H1 (cell line): Measurements from ENCODE around the gene TOB1. TPM values are rescaled to one million over a fixed set of nuclear protein-coding genes. Genes with fewer than 3 reads are reported as not detected.

Source experiments
- CTCF ChIA-PET: fragments of 300-600 bp; sonication (Branson Sonifier 250); formaldehyde crosslinking; loops from one replicate; lab custom pipeline; 2021; ENCODE audit not compliant: partially characterized antibody; lab: Charles Lee
- POLR2A ChIA-PET: fragments of 300-600 bp; sonication (Branson Sonifier 250); formaldehyde crosslinking; loops from one replicate; lab custom pipeline; 2021; ENCODE audit warnings: inconsistent platforms; ENCODE audit not compliant: partially characterized antibody; lab: Charles Lee
- DNase-seq, 2 experiments: peaks; one replicate each; pipeline versions ENCODE4 v3.0.0 to v3.0.0-alpha.2; 2010 to 2022; ENCODE audit warnings: low spot score in 2 of 2, low read depth in 1 of 2, mixed read lengths in 1 of 2
- FAIRE-seq: peaks from 2 replicates; lab custom pipeline; 2011; peaks lifted over from hg19 to GRCh38; lab: Jason Lieb, UNC
- H2AFZ ChIP-seq: 2 replicates; pipeline ENCODE4 v1.8.1; 2012; ENCODE audit warnings: low read length, inconsistent platforms
- H2AK5ac ChIP-seq: 2 replicates; pipeline ENCODE4 v1.6.1; 2013; ENCODE audit warnings: low read depth, low read length
- H2BK120ac ChIP-seq: replicated peaks from 2 replicates; pipeline ENCODE3; 2013; ENCODE audit warnings: low read depth, low read length, inconsistent platforms
- H2BK12ac ChIP-seq: 2 replicates; pipeline ENCODE4 v1.6.1; 2013; ENCODE audit warnings: low read depth, low read length
- H2BK15ac ChIP-seq: 2 replicates; pipeline ENCODE4 v1.6.1; 2013; ENCODE audit warnings: low read length
- H2BK20ac ChIP-seq: 2 replicates; pipeline ENCODE4 v1.6.1; 2013; ENCODE audit warnings: low read length
- H2BK5ac ChIP-seq: 2 replicates; pipeline ENCODE4 v1.6.1; 2013; ENCODE audit warnings: low read depth, low read length
- H3K14ac ChIP-seq: 2 replicates; pipeline ENCODE4 v1.6.1; 2013; ENCODE audit warnings: inconsistent platforms; ENCODE audit not compliant: insufficient read length
- H3K18ac ChIP-seq: 2 replicates; pipeline ENCODE4 v1.6.1; 2013; ENCODE audit warnings: low read length; ENCODE audit errors: extremely low read depth
- H3K23ac ChIP-seq: 2 replicates; pipeline ENCODE4 v1.6.1; 2013; ENCODE audit warnings: inconsistent platforms; ENCODE audit not compliant: insufficient read length
- H3K23me2 ChIP-seq: 2 replicates; pipeline ENCODE4 v1.6.1; 2013; ENCODE audit warnings: low read depth, low read length
- H3K27ac ChIP-seq: 2 replicates; pipeline ENCODE4 v1.6.1; 2011; ENCODE audit warnings: low read depth, low read length, inconsistent platforms
- H3K27me3 ChIP-seq, 4 experiments: replicated peaks in 1 of 4; 1 replicate in 1 of 4; 2 replicates in 3 of 4; pipeline versions ENCODE4 v1.6.1 to v1.8.1; 2011 to 2013; ENCODE audit warnings: low read length in 3 of 4, mild to moderate bottlenecking in 3 of 4, inconsistent platforms in 2 of 4, mixed read lengths in 2 of 4, moderate library complexity in 1 of 4; ENCODE audit not compliant: control insufficient read depth in 3 of 4, insufficient read depth in 3 of 4; ENCODE audit errors: extremely low read depth in 1 of 4
- H3K36me3 ChIP-seq, 4 experiments: 2 replicates each; pipeline versions ENCODE4 v1.6.1 to v1.8.1; 2011 to 2013; ENCODE audit warnings: mild to moderate bottlenecking in 4 of 4, low read length in 3 of 4, moderate library complexity in 2 of 4, control low read depth in 1 of 4, inconsistent platforms in 1 of 4; ENCODE audit not compliant: insufficient read depth in 4 of 4, control insufficient read depth in 2 of 4
- H3K4ac ChIP-seq: replicated peaks from 2 replicates; pipeline ENCODE3; 2013; ENCODE audit warnings: low read length, low read depth, mixed read lengths, inconsistent platforms; ENCODE audit not compliant: insufficient read length
- H3K4me1 ChIP-seq, 4 experiments: replicated peaks in 1 of 4; 1 replicate in 1 of 4; 2 replicates in 3 of 4; pipeline versions ENCODE4 v1.6.1 to v1.8.1; 2011 to 2013; ENCODE audit warnings: low read length in 3 of 4, inconsistent platforms in 2 of 4, mixed read lengths in 1 of 4; ENCODE audit not compliant: insufficient read depth in 4 of 4, control insufficient read depth in 3 of 4
- H3K4me2 ChIP-seq, 2 experiments: 2 replicates each; pipeline versions ENCODE4 v1.6.1 to v1.8.1; 2011 to 2013; ENCODE audit warnings: low read depth in 2 of 2, low read length in 2 of 2, control low read depth in 1 of 2, inconsistent platforms in 1 of 2, mild to moderate bottlenecking in 1 of 2; ENCODE audit not compliant: insufficient read depth in 1 of 2
- H3K4me3 ChIP-seq, 4 experiments: fragments of 200-600, 300-600 bp in 1 of 4; sonication (generic), shearing (Covaris generic), sonication (Bioruptor Twin) in 1 of 4; 2 replicates each; pipeline versions ENCODE4 v1.5.1 to v1.8.1; 2011 to 2016; ENCODE audit warnings: low read length in 4 of 4, low read depth in 3 of 4, control low read depth in 2 of 4, inconsistent platforms in 2 of 4, mild to moderate bottlenecking in 2 of 4, mixed read lengths in 1 of 4, moderate library complexity in 1 of 4; ENCODE audit not compliant: insufficient read depth in 2 of 4; ENCODE audit errors: extremely low read depth in 1 of 4
- H3K56ac ChIP-seq: replicated peaks from 2 replicates; pipeline ENCODE3; 2013; ENCODE audit warnings: low read depth, mild to moderate bottlenecking, mixed read lengths, low read length, inconsistent platforms; ENCODE audit not compliant: insufficient read length
- H3K79me1 ChIP-seq: 2 replicates; pipeline ENCODE4 v1.6.1; 2013; ENCODE audit warnings: low read depth, low read length, control low read depth
- H3K79me2 ChIP-seq, 2 experiments: 2 replicates each; pipeline versions ENCODE4 v1.6.1 to v1.8.1; 2012 to 2013; ENCODE audit warnings: low read length in 2 of 2, mild to moderate bottlenecking in 2 of 2, inconsistent platforms in 1 of 2; ENCODE audit not compliant: insufficient read depth in 2 of 2, control insufficient read depth in 1 of 2
- H3K9ac ChIP-seq, 4 experiments: replicated peaks in 1 of 4; 1 replicate in 1 of 4; 2 replicates in 3 of 4; pipeline versions ENCODE4 v1.6.1 to v1.8.1; 2011 to 2013; ENCODE audit warnings: low read depth in 3 of 4, low read length in 3 of 4, control low read depth in 2 of 4, mild to moderate bottlenecking in 2 of 4, moderate library complexity in 2 of 4, inconsistent platforms in 1 of 4; ENCODE audit errors: extremely low read depth in 1 of 4
- H3K9me3 ChIP-seq, 2 experiments: 2 replicates each; pipeline versions ENCODE4 v1.6.1 to v1.8.1; 2012 to 2013; ENCODE audit warnings: mild to moderate bottlenecking in 2 of 2, moderate library complexity in 2 of 2, control low read depth in 1 of 2, inconsistent platforms in 1 of 2, low read depth in 1 of 2, low read length in 1 of 2, mixed read lengths in 1 of 2; ENCODE audit not compliant: insufficient read depth in 2 of 2
- H4K20me1 ChIP-seq, 2 experiments: replicated peaks in 1 of 2; 2 replicates each; pipeline versions ENCODE3 to v1.8.1; 2011 to 2013; ENCODE audit warnings: inconsistent platforms in 2 of 2, low read length in 2 of 2, mild to moderate bottlenecking in 1 of 2; ENCODE audit not compliant: insufficient read depth in 2 of 2, control insufficient read depth in 1 of 2
- H4K5ac ChIP-seq: 2 replicates; pipeline ENCODE4 v1.6.1; 2013; ENCODE audit warnings: low read length, low read depth, mixed read lengths, inconsistent platforms; ENCODE audit not compliant: insufficient read length
- H4K8ac ChIP-seq: 2 replicates; pipeline ENCODE4 v1.8.0; 2013; ENCODE audit warnings: mild to moderate bottlenecking, moderate library complexity, low read length, inconsistent platforms; ENCODE audit not compliant: insufficient read depth; ENCODE audit errors: extremely low read depth
- H4K91ac ChIP-seq: replicated peaks from 2 replicates; pipeline ENCODE3; 2013; ENCODE audit warnings: low read length, mixed read lengths, inconsistent platforms; ENCODE audit not compliant: insufficient read length
- BACH1 ChIP-seq: IDR thresholded peaks from 2 replicates; pipeline ENCODE4 v1.6.1; 2012; ENCODE audit warnings: low read length, improper control_type of control experiment
- E2F6 ChIP-seq: IDR thresholded peaks from 2 replicates; pipeline ENCODE4 v1.6.1; 2012; ENCODE audit warnings: inconsistent platforms
- HDAC2 ChIP-seq, 2 experiments: fragments of 300-600 bp in 1 of 2; sonication (generic) in 1 of 2; IDR thresholded peaks; 2 replicates each; pipeline ENCODE4 v1.6.1; 2011 to 2012; ENCODE audit warnings: low read depth in 2 of 2, low read length in 2 of 2, mild to moderate bottlenecking in 2 of 2, moderate library complexity in 2 of 2, borderline replicate concordance in 1 of 2, inconsistent platforms in 1 of 2
- JUN ChIP-seq: IDR thresholded peaks from 2 replicates; pipeline ENCODE4 v1.6.1; 2011; ENCODE audit warnings: low read depth, mild to moderate bottlenecking, improper control_type of control experiment, low read length
- POLR2AphosphoS5 ChIP-seq: IDR thresholded peaks from 2 replicates; pipeline ENCODE4 v1.6.1; 2011; ENCODE audit warnings: low read depth, low read length
- RAD21 ChIP-seq, 2 experiments: IDR thresholded peaks in 1 of 2; conservative IDR thresholded peaks in 1 of 2; 2 replicates each; pipeline ENCODE4 v1.6.1; 2011; ENCODE audit warnings: low read depth in 2 of 2, low read length in 2 of 2, improper control_type of control experiment in 1 of 2, inconsistent platforms in 1 of 2, mild to moderate bottlenecking in 1 of 2, moderate library complexity in 1 of 2
- SP1 ChIP-seq: IDR thresholded peaks from 2 replicates; pipeline ENCODE4 v1.6.1; 2011; ENCODE audit warnings: low read depth, low read length
- TAF7 ChIP-seq: optimal IDR thresholded peaks from 2 replicates; pipeline ENCODE3; 2011; ENCODE audit warnings: low read depth, mild to moderate bottlenecking, inconsistent platforms, low read length, moderate library complexity, borderline replicate concordance
- WGBS, 2 experiments: shearing (Covaris generic) in 1 of 2; methylation state at CpG; one replicate each; pipeline versions ENCODE4 v1.1.6 to v1.1.7; 2013 to 2015; ENCODE audit warnings: low lambda C conversion rate in 2 of 2, mixed read lengths in 2 of 2, inconsistent platforms in 1 of 2, low coverage in 1 of 2, missing lambda C conversion rate in 1 of 2; ENCODE audit not compliant: insufficient replicate concordance in 2 of 2, insufficient coverage in 1 of 2, insufficient read length in 1 of 2; ENCODE audit errors: extremely low coverage in 1 of 2, missing lambda C conversion rate in 1 of 2; 5-methylcytosine and 5-hydroxymethylcytosine counted together
- polyA plus RNA-seq, 7 experiments: library from polyadenylated mRNA; depleted of rRNA in 3 of 7; stranded (reverse) in 5 of 7; unstranded in 2 of 7; fragments of >200 nt in 5 of 7; fragments of 200-250 nt in 2 of 7; gene quantifications; 1 replicate in 5 of 7; 2 replicates in 1 of 7; 4 replicates in 1 of 7; pipeline versions ENCODE4 v1.2.1 to v1.2.3, GENCODE V29; 2011 to 2013; ENCODE audit warnings: missing spikeins in 2 of 7, mixed read lengths in 2 of 7
- total RNA-seq: library from RNA; stranded (reverse); fragmentation: NEBNext Ultra II Directional; extraction: Animal tissue kit (Norgen Biotek cat#: 25700); gene quantifications from 2 replicates; pipeline ENCODE4 v1.2.1, GENCODE V29; 2021

Gene TOB1
- total and polyA plus RNA-seq, 2 of the 8 experiments (the other 6 are each of a cell fraction or from before 2014, with no cell fraction given): 14.4 to 20.8 TPM

- H3K23ac ChIP-seq: no peak overlapping the region
- DNase-seq (peak in 1 of 2 experiments; percentile 82), FAIRE-seq (no peak)
- H3K4ac ChIP-seq: no peak overlapping the region
- H2BK5ac ChIP-seq: no peak overlapping the region
- peak overlapping the region; percentile 65; the same call in 1 of the 2 replicates for H2AFZ ChIP-seq
- no peak overlapping the region for H4K91ac ChIP-seq
- no peak overlapping the region for H3K18ac ChIP-seq
- no peak overlapping the region for H3K4me2 ChIP-seq
- H3K79me2 ChIP-seq: no peaks in the 10 kb centered on the region
- H4K20me1 ChIP-seq: no peaks in the 10 kb centered on the region
- H4K5ac ChIP-seq: no peak overlapping the region
- no peaks in the 10 kb centered on the region; a peak in 1 of 7 replicates for H3K27me3 ChIP-seq
- H3K79me1 ChIP-seq: no peaks in the 10 kb centered on the region
- H3K23me2 ChIP-seq: no peaks in the 10 kb centered on the region; the same call in 1 of the 2 replicates
- no peak overlapping the region for H2BK15ac ChIP-seq
- POLR2A ChIA-PET: interaction anchor here (0.9 kb wide), 1 partner anchor 98 kb away, joined by 4 read pairs; the partner anchor contains the start of gene LUC7L3
- no peaks in the 10 kb centered on the region for H3K36me3 ChIP-seq
- H2BK120ac ChIP-seq: no peak overlapping the region
- no peak overlapping the region for H3K56ac ChIP-seq
- peaks cover 0 to 5% (median 0%) of the 10 kb centered on the region in 4 experiments; a peak in 2 of 7 replicates for H3K4me1 ChIP-seq
- no peak overlapping the region for H3K27ac ChIP-seq
- CTCF ChIA-PET: interaction anchor here (0.6 to 14.1 kb wide), 23 partner anchors 8 to 168 kb away, joined by 3 to 125 read pairs (median 6); partner anchors contain the start of gene WFIKKN2
- H2BK20ac ChIP-seq: no peak overlapping the region
- peak overlapping the region; percentile 39; the same call in 1 of the 2 replicates for H4K8ac ChIP-seq
- H3K14ac ChIP-seq: no peak overlapping the region
- no peak overlapping the region for H3K9ac ChIP-seq
- H2BK12ac ChIP-seq: no peak overlapping the region; the same call in 1 of the 2 replicates
- no peak overlapping the region for H3K4me3 ChIP-seq
- no peak overlapping the region for H2AK5ac ChIP-seq
- WGBS, 2 experiments: 57% methylated on average over 23 of the region's 27 CpGs; no CpG with 5 or more reads in 1 of the 2 experiments
- H3K9me3 ChIP-seq: no peaks in the 10 kb centered on the region
- TF ChIP-seq JUN (no peak), POLR2AphosphoS5 (no peak), HDAC2 (IDR thresholded peaks at IDR 0.05; ENCODE audit: borderline replicate concordance in 1 of 2, low read depth in 2 of 2, low read length in 2 of 2) (peak; percentile 34 to 93; a peak in 1 of 4 replicates), TAF7 (no peak), E2F6 (no peak), BACH1 (peak; percentile 74), RAD21 (IDR thresholded peaks at IDR 0.05 in 1 of 2, conservative IDR thresholded peaks at IDR 0.05 in 1 of 2; ENCODE audit: low read depth in 2 of 2, low read length in 2 of 2) (peak; percentile 43 to 62), SP1 (no peak)
Observed at GRCh38 chr17:50816771-50817751, 49.1 kb downstream of the TOB1 start.
